Stimulated activated CD4-positive, alpha-beta T cell treated with anti-CD3 and anti-CD28 coated beads, Interleukin-15, amount 100 ng/mL, for 1 hour (primary cell): Measurements from ENCODE around the gene SUSD3.

ENCODE experiments used
- DNase-seq, 2 donors: peaks; one replicate each; pipeline ENCODE4 v3.0.0-alpha.2; 2020; ENCODE audit warnings: low read depth in 1 of 2, low spot score in 1 of 2

SUSD3 gene

DNA sequence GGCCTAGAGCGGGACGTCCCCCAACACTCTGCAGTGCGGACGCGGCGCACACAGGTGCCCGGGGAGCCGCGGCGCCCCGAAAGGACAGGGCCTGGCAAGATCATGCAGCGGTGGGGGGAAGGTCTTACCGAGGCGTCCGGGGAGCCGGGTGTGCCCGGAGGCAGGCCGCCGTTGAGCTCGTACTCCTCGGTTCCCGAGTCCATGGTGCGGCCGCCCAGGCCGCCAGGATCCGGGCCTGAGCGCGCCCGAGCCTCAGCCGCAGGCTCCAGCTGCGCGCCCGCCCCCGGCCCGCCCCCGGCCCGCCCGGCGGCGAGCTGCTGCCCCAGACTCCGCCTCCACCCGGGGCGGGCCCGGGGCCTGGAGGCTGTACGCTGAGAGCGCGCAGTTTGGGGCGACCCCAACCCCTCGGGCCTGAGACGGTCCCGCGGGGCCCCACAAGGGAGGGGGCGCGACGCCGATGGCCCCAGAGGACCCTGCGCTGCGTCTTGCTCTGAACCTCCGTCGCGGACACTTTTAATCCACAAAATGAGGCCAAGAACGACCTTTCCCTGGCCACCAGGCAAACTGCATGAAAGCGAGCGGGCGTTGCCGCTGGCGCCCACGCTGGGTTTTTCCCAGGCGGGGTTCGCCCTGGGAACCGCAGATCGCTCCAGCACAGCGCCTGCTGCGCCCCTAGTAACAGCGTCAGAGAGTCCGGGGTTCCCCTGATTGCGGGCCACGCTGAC, 75.7 kb downstream of the SUSD3 start, which contains the start of gene NINJ1:
Gene NINJ1, minus strand, starts transcription at position 237 of the 725 bp plus-strand sequence. Its CDS starts 34 bp downstream, at position 203.
- peak; percentile 63 to 84 for DNase-seq
